GM13976 (cell line): ENCODE results near the gene GATA2.

Experiments
- DNase-seq: peaks from one replicate; pipeline ENCODE4 v3.0.0; 2012; ENCODE audit warnings: low spot score
- in situ Hi-C: fragments of 300-500 bp; cut with MboI; formaldehyde crosslinking; loops from one replicate; pipeline ENCODE4 v1.12.0; 2022; ENCODE audit warnings: low sequenced_read_pairs, mixed read lengths, inconsistent platforms; ENCODE audit not compliant: unreplicated experiment
- TF ChIP-seq, protein P1 (sequence below): IDR thresholded peaks from 2 replicates; pipeline ENCODE4 v1.5.1; 2012; ENCODE audit warnings: borderline replicate concordance, mild to moderate bottlenecking; ENCODE audit not compliant: insufficient read depth; ENCODE audit errors: extremely low read depth, missing control alignments, control extremely low read depth

Gene GATA2

DNA sequence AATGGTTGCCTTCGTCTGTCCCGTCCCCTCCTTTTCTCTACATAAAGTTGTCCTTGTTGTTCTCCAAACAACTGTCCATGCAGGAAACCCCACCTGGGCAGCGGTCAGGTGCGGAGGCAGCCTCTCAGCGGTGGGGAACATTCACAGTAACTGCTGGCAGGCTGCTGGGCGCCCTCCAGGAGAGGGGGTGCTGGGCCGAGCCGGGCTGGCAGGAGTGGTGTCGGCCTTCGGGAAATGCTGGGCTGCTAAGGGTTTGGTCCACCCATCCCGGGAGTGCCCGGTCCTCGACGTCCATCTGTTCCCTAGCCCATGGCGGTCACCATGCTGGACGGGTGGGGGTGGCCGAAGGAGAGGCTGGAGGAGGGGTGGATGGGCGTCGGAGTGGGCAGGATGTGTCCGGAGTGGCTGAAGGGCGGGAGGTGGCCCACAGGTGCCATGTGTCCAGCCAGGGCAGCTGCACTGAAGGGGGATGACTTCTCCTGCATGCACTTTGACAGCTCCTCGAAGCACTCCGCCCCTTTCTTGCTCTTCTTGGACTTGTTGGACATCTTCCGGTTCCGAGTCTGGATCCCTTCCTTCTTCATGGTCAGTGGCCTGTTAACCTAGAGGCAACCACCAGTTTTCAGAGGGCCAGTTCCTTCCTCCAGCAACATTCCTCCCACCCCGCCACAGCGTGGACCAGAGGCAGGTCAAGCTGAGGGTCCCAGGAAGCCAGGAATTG, 12.1 kb downstream of the GATA2 start:
- DNase-seq = no peak
- TF ChIP-seq, protein P1, sequence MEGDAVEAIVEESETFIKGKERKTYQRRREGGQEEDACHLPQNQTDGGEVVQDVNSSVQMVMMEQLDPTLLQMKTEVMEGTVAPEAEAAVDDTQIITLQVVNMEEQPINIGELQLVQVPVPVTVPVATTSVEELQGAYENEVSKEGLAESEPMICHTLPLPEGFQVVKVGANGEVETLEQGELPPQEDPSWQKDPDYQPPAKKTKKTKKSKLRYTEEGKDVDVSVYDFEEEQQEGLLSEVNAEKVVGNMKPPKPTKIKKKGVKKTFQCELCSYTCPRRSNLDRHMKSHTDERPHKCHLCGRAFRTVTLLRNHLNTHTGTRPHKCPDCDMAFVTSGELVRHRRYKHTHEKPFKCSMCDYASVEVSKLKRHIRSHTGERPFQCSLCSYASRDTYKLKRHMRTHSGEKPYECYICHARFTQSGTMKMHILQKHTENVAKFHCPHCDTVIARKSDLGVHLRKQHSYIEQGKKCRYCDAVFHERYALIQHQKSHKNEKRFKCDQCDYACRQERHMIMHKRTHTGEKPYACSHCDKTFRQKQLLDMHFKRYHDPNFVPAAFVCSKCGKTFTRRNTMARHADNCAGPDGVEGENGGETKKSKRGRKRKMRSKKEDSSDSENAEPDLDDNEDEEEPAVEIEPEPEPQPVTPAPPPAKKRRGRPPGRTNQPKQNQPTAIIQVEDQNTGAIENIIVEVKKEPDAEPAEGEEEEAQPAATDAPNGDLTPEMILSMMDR = no peak
- in situ Hi-C loops = no loop called here

DNA sequence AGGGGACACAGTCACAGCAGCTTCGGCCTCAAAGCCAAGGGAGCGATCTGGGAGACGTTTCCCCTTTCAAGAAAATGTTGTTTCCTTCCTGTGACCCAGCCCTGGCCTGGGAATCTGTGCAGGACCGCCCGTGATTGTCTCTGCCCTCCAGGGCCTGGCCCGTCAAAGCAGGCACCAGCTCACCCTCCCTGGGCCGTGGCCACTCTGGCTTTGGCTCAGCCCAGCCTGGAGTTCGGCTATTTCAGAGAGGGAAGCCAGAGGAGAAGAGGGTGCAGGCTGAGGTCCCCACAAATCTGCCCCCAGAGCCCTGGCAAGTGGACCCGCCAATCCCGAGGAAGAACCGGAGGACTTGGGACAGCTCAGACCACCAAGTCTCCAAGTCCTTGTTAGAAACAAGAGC, 12.7 kb downstream of the GATA2 start:
- no peak for DNase-seq
- in situ Hi-C loops = no loop called here
- TF ChIP-seq, protein P1 = no peak

DNA sequence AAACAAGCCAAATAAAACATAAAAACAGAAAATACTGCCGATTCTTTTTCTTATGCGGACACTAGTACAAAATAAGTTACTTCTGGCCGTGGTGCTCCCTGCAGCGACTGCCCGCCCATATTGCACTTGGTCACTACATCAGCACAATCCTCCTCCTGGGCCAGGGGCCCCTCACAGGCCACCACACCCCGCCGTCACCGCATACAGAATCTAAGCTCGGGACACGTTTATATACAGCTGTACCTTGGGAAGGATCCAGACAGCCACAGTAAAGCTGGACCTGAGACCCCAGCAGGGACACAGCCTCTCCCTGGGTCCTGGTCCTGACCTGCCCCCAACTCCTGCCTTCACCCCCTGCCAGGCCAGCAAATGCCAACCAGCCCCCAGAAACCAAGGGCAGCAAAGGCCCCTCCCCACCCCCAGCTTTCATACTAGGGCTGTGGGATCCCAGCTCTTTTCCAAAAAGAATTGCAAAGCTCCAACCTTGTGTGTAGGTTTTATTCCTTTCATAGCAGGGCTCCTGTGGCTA, 13.4 kb downstream of the GATA2 start:
- TF ChIP-seq, protein P1 = no peak
- DNase-seq = no peak
- in situ Hi-C loops = no loop called here

DNA sequence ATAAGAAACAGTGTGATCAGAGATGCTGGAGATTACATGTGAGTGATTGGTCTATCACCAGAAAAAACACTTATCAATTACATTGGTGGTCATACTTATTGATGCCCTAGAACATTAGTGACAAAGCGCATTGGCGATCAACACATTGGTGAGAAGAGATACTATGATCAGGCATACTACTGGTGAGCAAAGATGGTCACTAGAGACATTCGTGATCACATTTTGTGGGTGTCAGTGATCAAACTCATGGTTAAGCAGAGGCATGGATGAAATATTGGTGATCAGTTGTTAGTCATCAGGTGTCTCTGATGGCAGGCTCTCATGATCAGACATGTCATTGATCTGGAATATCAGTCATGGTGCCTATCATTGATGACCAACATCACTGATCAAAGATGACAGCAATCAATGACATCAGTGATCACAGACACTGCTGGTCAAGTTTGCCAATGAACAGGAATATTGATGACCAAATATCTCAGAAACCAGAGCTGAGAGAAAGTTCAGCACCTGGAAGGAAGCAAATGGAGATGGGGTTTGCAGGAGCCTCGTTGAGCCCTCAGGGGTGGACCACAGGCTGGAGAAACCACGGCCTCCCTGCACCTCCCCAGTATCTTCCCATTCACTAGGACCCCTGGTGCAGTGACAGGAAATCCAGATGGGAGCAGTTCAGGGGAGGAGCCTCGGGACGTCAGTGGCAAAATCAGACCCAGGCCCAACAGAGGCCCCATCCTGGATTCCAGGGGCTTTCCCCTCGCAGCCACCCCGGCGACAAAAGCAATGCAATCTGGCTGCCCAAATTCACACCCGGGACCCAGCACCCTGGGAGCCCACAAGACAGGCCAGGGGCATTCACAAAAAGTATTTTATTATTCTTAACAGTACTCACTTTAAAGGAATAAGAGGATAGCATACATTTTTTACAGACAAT, 14.2 kb downstream of the GATA2 start:
- TF ChIP-seq, protein P1 = no peak
- no peak for DNase-seq
- in situ Hi-C loops = no loop called here

DNA sequence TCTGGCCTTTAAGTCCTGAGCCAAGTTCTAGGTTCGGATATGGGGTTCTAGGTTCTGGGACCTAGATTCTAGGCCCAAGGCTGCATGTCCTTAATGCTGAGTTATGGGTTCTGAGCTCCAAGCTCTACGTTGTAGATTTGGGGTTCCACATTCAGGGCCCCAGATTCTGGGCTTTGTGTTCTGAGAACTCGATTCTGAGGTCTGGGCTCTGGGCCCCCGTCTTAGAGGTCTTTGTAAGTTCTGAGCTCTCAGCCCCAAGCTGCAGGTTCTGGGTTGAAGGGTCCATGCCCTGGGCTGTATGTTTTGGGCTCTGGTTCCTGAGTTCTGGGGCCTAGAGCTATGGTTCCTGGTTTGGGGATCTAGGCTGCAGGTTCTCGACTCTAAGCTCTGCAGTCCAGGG, 16.3 kb downstream of the GATA2 start:
- DNase-seq = no peak
- TF ChIP-seq, protein P1 = no peak
- in situ Hi-C loops = no loop called here

GRCh38 chr3:128475355-128475754, 17.6 kb downstream of the GATA2 start:
- TF ChIP-seq, protein P1 = no peak
- in situ Hi-C loops = no loop called here
- no peak for DNase-seq
